Effector CD4-positive, alpha-beta T cell (primary cell): ENCODE data around the gene ATP6V0C.

Experiments
- DNase-seq: peaks from one replicate; pipeline ENCODE4 v3.0.0-alpha.2; 2020
- total RNA-seq: gene quantifications from one replicate; lab custom pipeline; 2026; lab: John Stamatoyannopoulos, UW

Gene ATP6V0C
- total RNA-seq = 8.3 reads per million, percentile 28 among the genes with 10 or more reads in this experiment

DNA sequence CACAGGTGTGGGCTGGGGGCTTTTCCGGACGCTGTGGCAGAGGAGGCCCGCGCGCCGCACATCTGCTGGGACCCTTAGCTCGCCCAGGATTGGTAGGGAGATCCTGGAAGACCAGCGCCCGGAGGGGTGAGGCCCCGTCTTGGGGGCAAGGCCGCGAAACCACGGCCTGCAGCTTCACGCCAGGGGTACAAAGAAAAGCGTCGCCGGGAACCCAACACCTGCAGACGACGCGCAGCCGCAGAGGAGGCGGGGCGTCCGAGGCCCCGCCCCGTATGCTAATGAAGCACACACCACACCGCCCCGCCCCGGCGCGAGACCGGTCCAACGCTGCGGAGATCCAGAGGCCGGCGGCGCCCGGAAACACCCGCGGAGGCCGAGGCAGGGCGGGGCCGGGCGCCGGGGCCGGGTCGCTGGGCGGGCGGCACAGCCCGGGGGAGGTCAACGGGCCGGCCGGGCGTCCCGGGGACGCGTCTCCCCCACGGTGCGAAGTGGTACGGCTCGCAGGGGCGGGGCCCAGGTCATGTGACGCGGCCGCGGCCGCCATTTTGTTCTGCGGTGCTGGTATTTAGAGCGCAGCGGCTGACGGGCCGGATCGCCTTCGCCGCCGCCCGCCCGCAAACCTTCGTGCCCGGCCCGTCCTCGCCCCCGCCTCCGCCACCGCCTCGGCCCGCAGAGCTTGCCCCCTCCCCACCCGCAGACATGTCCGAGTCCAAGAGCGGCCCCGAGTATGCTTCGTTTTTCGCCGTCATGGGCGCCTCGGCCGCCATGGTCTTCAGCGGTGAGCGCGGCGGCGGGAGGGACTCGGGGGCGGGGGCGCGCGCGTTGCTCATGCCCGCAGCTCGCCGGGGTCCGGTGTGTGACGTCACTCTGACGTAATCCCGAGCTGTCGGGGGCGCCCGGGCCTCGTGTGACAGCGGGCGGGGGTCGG is at the start of gene ATP6V0C:
TSS of gene ATP6V0C (plus strand) at position 548 of the 928 bp plus-strand sequence. CDS start at position 700, 152 bp downstream.
- DNase-seq = peak; percentile 86

DNA sequence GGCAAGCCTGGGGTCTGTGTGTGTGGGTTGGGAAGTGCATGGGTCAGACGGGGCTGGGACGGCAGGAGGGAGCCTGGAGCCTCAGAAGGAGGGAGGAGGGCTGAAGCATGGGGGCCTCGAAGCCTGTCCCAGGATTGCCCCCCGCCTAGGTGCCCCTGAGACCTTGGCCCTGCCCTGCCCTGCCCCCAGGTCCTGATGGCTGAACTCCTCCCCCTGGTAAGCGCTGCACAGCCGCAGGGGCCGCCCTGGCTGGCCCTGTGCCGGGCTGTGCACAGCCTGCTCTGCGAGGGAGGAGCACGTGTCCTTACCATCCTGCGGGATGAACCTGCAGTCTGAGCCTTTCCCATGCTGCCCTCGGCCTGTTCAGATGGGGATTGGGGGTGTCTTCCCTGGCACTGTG is 49.4 kb upstream of the ATP6V0C start:
- DNase-seq = no peak

DNA sequence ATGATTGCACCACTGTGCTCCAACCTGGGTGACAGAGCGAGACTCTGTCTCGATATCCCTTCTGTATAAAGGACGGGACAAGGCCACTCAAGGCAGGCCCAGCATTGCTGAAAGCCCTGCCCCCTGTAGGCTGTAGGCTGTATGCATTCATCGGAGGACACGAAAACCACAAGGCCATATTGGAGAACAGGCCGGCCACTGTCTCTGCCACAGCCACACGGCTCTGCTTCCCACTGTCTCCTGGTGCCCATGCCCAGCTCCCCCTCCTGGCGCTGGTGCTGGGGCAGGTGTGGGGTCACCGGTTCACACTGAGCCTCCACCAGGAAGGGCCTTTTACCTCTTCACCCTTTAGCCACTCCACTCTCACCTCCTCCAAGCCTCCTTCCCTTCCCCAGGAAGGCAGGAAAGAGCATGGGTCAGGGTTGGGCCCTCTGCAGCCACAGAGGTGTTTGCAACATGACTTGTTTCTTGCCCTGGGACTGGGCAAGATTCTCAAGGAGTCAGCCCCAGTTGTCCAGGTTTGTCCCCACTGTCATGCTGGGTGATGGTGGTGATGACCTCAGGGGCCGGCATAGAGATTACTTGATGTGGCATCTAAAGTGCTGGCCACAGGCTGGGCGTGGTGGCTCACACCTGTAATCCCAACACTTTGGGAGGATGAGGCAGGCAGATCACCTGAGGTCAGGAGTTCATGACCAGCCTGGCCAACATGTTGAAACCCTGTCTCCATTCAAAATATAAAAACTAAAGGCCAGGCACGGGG is 47.9 kb upstream of the ATP6V0C start:
- DNase-seq = no peak

DNA sequence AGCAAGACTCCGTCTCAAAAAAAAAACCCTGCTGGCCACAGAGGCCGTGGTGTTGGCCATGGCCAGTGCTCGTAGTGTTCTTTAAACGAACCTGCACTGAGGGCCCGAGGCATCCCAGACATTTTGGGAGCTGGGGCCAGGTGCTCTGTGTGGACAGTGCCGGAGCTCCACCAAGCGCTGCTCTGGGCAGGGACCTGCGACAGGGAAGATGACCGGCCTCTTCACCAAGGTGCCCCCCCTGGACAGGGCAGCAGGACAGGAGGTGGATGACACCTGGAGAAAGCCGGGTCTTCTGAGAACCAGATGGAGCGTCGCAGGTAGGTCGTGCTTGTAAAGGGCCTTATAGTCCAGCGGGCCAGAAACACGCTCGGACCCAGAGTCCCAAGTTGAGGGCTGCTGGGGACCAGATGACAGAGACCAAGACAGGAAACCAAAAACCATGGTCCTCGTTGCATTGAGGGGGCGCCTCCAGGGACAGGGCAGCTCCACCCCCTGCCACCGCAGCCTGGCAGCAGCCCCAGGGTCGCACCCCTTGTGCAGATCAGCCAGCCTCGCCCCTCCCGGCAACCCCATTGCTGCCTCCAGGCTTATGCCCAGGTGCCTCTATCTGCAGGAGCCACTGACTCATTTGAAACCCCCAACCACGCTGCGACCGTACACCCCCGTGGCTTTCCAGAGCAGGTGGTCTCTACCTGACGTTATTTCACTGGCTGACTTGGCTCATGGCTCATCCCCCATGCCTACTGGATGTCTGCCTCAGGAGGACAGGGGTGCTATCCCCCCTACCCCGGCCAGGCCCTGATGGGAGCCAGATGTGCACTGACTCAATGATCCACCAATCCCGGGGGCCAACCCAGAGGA is 46.9 kb upstream of the ATP6V0C start:
- DNase-seq = no peak

GRCh38 chr16:2467528-2468232 is 46.1 kb upstream of the ATP6V0C start:
- DNase-seq = no peak

DNA sequence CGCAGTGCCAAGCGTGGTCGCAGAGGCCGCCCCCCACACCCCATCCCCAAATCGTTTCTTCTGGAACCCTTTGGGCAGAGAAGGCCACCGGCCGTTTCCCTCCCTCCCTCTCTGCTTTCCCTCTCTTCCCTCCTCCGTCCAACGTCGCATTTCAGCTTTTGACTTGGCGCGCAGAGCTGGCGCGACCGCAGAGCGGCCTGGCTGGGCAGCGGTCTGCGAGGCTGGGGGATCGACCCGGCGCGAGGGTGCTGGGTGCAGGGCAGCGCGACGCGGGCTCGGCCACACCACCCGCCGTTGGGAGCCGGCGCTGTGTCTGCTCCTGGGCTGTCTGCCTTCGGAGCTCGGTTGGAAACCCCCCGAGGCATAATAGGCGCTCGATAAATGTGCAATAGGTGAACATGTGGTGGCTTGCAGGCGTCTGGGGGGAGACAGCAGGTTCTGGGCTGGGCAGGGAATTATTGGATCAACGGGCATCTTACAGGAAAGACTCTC is 45.5 kb upstream of the ATP6V0C start:
- no peak for DNase-seq

GRCh38 chr16:2468725-2469398 is 44.9 kb upstream of the ATP6V0C start:
- no peak for DNase-seq

DNA sequence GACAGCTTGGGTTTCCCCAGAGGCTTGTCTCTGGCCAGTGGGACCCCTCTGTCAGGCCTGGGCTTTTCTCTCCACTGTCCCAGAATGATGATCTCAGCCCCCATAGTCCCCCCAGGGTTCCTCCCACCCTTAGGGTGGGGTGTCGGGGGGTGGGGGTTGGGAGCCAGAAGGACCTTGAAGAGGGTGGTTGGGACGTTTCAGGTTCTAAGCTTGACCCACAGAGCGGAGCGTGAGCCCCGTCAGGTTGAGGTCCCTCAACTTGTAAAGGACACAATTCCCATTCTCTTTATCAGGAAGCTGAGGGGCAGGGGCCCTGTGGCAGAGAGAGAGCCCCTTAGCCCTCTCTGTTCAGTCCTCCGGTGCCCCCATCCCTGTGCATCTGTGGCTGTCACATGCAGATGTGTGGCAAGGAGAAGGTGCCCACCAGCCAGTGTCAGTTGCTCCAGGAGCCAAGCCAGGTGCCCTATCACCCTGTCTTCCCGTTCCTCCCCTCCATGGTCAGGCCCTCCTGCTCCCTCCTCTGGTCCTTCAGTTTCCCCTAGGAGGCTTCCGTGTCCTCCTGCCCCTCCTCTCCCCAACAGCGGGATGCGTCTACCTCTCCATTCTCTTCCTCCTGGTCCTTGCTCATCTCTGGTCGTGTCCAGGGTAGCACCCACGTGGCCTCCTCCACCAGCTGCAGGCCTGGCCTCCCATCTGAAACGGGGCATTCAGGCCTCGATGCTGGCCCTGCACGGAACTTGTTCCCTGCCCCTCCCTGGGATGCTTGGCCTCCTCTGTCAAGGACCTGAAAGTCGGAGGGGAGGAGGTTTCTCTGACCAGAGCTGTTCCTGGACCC is 44.1 kb upstream of the ATP6V0C start:
- DNase-seq = no peak

DNA sequence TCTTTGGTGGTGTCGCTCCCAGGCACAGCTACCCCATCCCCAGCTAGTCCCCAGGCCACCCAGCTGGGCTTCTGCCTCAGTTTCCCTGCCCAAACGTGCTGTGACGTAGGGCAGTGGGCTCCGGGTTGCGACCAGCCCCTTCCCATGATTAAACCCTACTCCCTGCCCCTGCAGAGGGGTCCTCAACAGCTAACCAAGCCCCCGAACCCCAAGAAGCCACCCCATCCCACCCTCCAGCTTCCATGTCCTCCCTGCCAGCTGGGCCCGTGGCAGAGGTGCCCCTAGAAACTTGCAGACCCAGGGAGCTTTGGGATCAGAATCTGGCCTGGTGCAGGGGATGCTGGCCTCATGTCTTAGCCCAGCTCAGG is 43.5 kb upstream of the ATP6V0C start:
- no peak for DNase-seq

DNA sequence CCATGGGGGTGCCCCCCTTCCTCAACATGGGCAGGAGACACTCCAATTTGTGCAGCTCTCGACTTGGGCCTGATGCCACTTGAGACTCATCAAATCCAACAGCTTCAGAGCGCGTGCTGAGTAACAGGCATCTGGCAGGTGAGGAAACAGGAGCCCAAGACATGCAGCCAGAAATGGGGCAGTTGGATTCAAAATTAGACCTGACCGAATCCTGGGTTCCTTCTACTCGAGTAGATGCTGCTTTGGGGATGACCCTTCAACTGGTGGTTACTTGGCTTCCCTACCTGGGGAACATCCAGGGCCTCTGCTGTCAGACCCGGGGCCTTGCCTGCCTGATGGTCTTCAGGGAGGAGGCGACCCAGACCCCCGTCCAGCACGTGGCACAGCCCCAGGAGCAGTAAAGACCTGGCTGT is 43.1 kb upstream of the ATP6V0C start:
- no peak for DNase-seq

DNA sequence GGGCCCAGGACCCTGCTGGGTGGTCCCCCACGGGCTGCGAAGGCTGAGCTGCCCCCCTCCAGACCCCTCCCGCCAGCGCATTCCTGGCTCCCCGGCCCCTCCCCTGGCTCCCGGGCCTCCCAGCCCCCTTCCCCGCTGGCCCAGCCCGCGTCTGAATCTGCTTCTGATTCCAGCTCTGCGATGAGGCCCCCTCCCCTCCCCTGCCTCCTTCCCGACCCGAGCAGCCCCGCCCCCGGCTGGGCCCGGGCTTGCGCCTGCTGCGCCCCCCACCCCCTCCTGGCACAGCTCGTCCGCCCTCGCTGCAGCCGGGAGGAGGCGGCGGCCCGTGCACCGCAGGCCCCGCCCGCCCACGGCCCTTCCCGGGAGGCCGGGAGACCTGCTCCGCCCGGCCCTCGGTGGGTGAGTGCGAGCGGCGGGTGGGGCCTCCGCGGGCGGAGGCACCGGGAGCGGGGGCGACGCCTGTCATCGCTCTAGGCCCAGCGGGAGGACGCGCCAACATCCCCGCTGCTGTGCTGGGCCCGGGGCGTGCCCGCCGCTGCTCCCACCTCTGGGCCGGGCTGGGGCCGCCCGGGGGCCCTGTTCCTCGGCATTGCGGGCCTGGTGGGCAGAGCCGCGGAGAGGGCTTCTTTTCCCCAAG is 42.6 kb upstream of the ATP6V0C start, which contains the start of gene NTN3:
TSS of gene NTN3 (plus strand) at position 282 of the 637 bp plus-strand sequence. CDS start 405 bp downstream, outside the sequence.
- no peak for DNase-seq

DNA sequence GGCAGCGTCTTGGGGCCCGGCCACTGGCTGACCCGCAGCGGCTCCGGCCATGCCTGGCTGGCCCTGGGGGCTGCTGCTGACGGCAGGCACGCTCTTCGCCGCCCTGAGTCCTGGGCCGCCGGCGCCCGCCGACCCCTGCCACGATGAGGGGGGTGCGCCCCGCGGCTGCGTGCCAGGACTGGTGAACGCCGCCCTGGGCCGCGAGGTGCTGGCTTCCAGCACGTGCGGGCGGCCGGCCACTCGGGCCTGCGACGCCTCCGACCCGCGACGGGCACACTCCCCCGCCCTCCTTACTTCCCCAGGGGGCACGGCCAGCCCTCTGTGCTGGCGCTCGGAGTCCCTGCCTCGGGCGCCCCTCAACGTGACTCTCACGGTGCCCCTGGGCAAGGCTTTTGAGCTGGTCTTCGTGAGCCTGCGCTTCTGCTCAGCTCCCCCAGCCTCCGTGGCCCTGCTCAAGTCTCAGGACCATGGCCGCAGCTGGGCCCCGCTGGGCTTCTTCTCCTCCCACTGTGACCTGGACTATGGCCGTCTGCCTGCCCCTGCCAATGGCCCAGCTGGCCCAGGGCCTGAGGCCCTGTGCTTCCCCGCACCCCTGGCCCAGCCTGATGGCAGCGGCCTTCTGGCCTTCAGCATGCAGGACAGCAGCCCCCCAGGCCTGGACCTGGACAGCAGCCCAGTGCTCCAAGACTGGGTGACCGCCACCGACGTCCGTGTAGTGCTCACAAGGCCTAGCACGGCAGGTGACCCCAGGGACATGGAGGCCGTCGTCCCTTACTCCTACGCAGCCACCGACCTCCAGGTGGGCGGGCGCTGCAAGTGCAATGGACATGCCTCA is 41.9 kb upstream of the ATP6V0C start:
- DNase-seq = no peak

DNA sequence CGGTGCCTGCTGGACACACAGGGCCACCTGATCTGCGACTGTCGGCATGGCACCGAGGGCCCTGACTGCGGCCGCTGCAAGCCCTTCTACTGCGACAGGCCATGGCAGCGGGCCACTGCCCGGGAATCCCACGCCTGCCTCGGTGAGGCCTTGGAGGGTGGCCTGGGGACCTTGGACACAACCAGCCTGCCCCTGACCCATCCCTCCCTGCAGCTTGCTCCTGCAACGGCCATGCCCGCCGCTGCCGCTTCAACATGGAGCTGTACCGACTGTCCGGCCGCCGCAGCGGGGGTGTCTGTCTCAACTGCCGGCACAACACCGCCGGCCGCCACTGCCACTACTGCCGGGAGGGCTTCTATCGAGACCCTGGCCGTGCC is 41.3 kb upstream of the ATP6V0C start:
- no peak for DNase-seq

DNA sequence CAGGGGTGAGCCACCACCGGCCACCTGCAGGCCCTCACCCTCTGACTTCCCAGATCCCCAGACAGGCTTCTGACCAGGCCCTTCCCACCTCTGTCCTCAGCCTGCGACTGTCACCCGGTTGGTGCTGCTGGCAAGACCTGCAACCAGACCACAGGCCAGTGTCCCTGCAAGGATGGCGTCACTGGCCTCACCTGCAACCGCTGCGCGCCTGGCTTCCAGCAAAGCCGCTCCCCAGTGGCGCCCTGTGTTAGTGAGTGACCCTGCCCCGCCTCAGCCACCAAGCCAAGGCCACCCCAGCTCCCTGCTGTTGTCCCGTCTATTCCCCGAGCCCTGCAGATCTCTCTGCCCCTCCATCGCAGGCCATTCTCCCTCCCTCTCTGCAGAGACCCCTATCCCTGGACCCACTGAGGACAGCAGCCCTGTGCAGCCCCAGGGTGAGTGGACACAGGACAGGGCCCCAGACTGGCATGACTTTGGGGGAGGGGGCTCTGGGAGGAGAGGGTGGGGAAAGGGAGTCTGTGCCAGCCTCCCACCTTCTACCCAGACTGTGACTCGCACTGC is 40.8 kb upstream of the ATP6V0C start:
- DNase-seq = no peak

DNA sequence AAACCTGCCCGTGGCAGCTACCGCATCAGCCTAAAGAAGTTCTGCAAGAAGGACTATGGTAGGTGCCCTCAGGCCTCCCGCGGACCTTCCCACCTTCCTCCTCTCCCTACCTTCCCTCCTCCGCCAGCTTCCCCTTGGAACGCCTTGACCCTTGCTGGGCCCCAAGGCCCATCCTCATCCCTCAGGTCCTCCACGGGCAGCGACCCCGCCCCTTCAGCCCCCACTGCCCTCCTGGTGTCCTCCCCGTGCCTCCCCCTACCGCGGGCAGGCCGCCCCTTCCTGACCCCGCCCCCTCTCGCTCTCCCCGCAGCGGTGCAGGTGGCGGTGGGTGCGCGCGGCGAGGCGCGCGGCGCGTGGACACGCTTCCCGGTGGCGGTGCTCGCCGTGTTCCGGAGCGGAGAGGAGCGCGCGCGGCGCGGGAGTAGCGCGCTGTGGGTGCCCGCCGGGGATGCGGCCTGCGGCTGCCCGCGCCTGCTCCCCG is 40.3 kb upstream of the ATP6V0C start:
- DNase-seq = no peak

DNA sequence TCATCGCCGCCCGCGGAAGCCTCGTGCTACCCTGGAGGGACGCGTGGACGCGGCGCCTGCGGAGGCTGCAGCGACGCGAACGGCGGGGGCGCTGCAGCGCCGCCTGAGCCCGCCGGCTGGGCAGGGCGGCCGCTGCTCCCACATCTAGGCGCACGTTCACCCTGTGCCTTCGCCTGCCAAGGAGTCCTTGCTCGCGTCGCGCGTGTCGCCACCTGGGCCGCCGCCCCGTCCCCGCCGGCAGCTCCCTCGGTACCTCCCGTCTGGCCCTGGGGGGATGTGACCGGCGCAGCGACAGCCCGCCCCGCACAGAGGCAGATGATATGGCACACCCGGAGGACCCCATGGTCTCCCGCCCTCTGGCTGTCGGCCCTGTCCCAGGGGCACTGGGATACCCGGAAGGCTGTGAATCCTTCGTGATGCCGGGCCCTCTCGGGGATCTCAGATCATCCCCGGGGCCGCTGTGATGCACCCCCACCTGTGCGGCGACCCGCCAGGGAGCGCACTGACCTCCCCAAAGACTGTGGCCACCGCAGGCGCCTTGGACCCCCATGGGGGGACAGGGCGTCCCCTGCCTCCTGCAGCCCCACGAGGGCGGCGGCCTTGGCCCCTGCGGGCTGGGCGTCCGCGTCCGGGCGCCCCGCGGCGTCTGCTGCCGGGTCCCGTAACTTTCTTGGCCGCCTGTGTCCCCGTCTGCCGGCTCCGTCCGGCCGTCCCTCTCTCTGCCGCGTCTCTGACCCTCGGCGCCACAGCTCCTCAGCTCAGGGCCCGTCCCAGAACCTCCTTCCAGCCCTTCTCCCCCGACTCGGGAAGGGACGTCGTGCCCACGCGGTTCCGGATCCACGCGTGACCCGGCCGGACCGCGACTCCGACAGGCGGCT is 39.5 kb upstream of the ATP6V0C start:
- DNase-seq = peak; percentile 42

GRCh38 chr16:2474877-2475412 is 38.8 kb upstream of the ATP6V0C start, which contains the start of gene TBC1D24:
TBC1D24 (plus strand) TSS chr16:2475127; CDS start chr16:2496149, 21,022 bp downstream.
- DNase-seq = peak; percentile 56
